OCI-LY1 (cell line): Measurements from ENCODE around the gene PSMG4.

Source experiments
- EZH2 ChIP-seq: fragments of 200-600 bp; sonication (generic), shearing (Covaris generic); IDR thresholded peaks from 2 replicates; pipeline ENCODE4 v1.8.0; 2017; ENCODE audit warnings: borderline replicate concordance, mixed run types, mild to moderate bottlenecking, antibody characterized with exemption, low read length, moderate library complexity, mixed read lengths
- TF ChIP-seq, protein P1 (sequence below): fragments of 200-600 bp; sonication (generic), shearing (Covaris generic); IDR thresholded peaks from 2 replicates; pipeline ENCODE4 v1.5.1; 2017; ENCODE audit warnings: mild to moderate bottlenecking, antibody characterized with exemption, low read length, moderate library complexity, mixed read lengths

DNA sequence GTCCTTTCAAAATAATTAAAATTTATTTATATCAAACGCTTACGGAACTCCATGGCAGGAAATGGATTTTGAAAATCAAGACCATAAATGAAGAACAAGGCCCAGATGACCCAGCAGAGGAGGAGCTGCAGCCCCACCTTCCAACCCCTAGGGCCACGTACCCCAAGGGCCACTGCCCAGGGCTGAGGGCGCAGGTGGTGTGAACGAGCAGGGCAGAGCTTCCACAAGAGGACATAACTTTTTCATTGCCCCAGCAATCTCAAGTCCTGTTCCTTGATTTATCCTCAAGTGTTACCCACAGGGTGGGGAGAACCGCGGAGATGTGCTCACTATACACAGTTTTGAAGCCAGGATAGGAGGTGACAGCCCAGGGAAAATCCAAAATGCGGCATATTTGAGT, 42.8 kb downstream of the PSMG4 start:
- no peak for TF ChIP-seq EZH2
- TF ChIP-seq, protein P1, sequence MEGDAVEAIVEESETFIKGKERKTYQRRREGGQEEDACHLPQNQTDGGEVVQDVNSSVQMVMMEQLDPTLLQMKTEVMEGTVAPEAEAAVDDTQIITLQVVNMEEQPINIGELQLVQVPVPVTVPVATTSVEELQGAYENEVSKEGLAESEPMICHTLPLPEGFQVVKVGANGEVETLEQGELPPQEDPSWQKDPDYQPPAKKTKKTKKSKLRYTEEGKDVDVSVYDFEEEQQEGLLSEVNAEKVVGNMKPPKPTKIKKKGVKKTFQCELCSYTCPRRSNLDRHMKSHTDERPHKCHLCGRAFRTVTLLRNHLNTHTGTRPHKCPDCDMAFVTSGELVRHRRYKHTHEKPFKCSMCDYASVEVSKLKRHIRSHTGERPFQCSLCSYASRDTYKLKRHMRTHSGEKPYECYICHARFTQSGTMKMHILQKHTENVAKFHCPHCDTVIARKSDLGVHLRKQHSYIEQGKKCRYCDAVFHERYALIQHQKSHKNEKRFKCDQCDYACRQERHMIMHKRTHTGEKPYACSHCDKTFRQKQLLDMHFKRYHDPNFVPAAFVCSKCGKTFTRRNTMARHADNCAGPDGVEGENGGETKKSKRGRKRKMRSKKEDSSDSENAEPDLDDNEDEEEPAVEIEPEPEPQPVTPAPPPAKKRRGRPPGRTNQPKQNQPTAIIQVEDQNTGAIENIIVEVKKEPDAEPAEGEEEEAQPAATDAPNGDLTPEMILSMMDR, result no peak
